ENCODE measurements around the gene SERINC3. TPM values are rescaled to one million over a fixed set of nuclear protein-coding genes. Genes with fewer than 3 reads are reported as not detected.
A peak's percentile ranks its signal among the peaks of the same experiment; 100 is the strongest.

Gene SERINC3
- total and polyA plus RNA-seq, 2 of the 13 experiments (the other 11 are each of a cell fraction or from before 2014, with no cell fraction given), result 82.0 to 226 TPM

- TF ChIP-seq MLXIP (CRISPR knock-in tag; IDR thresholded peaks at IDR 0.05; ENCODE audit: borderline replicate concordance) (0 out of 2 replicates have a peak, but pooled peaks have one; percentile 74), ZNF460 (CRISPR knock-in tag; IDR thresholded peaks at IDR 0.05; ENCODE audit: borderline replicate concordance) (peak; percentile 7; the same call in 1 of the 2 replicates), ZNF260 (CRISPR knock-in tag; IDR thresholded peaks at IDR 0.05; ENCODE audit: borderline replicate concordance, low read depth) (no peak), KAT2B (IDR thresholded peaks at IDR 0.05; ENCODE audit: borderline replicate concordance, low read depth, low read length) (no peak), ZSCAN22 (CRISPR knock-in tag; IDR thresholded peaks at IDR 0.05) (no peak), NCOR1 (IDR thresholded peaks at IDR 0.05; ENCODE audit: borderline replicate concordance, low read length) (no peak), SRSF1 (optimal IDR thresholded peaks at IDR 0.05; ENCODE audit: low read depth, low read length) (peak; percentile 79), DMAP1 (CRISPR knock-in tag; IDR thresholded peaks at IDR 0.05) (peak; percentile 96), EED (CRISPR knock-in tag; IDR thresholded peaks at IDR 0.05) (peak; percentile 97), ONECUT2 (CRISPR knock-in tag; IDR thresholded peaks at IDR 0.05) (0 out of 2 replicates have a peak, but pooled peaks have one; percentile 9), HOXA7 (CRISPR knock-in tag; IDR thresholded peaks at IDR 0.05) (no peak; the same call in 1 of the 2 replicates), ZNF333 (CRISPR knock-in tag; IDR thresholded peaks at IDR 0.05; ENCODE audit: borderline replicate concordance) (peak; percentile 88; the same call in 1 of the 2 replicates), SMC3 (IDR thresholded peaks at IDR 0.05; ENCODE audit: low read length) (no peak), ZBTB33 (CRISPR knock-in tag; IDR thresholded peaks at IDR 0.05) (no peak), SYNCRIP (IDR thresholded peaks at IDR 0.05; ENCODE audit: insufficient read depth, low read depth, low read length) (no peak), TEAD3 (CRISPR knock-in tag; optimal IDR thresholded peaks at IDR 0.05; ENCODE audit: borderline replicate concordance) (peak; percentile 65), ZNF292 (CRISPR knock-in tag; IDR thresholded peaks at IDR 0.05; ENCODE audit: borderline replicate concordance, low read depth) (no peak)
- TF ChIP-seq, protein P1, sequence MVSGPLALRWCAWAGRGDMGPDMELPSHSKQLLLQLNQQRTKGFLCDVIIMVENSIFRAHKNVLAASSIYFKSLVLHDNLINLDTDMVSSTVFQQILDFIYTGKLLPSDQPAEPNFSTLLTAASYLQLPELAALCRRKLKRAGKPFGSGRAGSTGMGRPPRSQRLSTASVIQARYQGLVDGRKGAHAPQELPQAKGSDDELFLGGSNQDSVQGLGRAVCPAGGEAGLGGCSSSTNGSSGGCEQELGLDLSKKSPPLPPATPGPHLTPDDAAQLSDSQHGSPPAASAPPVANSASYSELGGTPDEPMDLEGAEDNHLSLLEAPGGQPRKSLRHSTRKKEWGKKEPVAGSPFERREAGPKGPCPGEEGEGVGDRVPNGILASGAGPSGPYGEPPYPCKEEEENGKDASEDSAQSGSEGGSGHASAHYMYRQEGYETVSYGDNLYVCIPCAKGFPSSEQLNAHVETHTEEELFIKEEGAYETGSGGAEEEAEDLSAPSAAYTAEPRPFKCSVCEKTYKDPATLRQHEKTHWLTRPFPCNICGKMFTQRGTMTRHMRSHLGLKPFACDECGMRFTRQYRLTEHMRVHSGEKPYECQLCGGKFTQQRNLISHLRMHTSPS (CRISPR knock-in tag; IDR thresholded peaks at IDR 0.05; ENCODE audit: low read depth), result peak; percentile 54; the same call in 1 of the 2 replicates
- TF ChIP-seq, protein P2, sequence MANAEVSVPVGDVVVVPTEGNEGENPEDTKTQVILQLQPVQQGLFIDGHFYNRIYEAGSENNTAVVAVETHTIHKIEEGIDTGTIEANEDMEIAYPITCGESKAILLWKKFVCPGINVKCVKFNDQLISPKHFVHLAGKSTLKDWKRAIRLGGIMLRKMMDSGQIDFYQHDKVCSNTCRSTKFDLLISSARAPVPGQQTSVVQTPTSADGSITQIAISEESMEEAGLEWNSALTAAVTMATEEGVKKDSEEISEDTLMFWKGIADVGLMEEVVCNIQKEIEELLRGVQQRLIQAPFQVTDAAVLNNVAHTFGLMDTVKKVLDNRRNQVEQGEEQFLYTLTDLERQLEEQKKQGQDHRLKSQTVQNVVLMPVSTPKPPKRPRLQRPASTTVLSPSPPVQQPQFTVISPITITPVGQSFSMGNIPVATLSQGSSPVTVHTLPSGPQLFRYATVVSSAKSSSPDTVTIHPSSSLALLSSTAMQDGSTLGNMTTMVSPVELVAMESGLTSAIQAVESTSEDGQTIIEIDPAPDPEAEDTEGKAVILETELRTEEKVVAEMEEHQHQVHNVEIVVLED (CRISPR knock-in tag; IDR thresholded peaks at IDR 0.05; ENCODE audit: borderline replicate concordance), result peak; percentile 99
Measured at GRCh38 chr20:44521484-44522481, at the start of gene SERINC3 (continued).
